Choroid plexus epithelial cell (primary cell): ENCODE measurements around the gene TMEM190.

ENCODE experiments used
- DNase-seq: peaks from one replicate; pipeline ENCODE4 v3.0.0-alpha.2; 2010; ENCODE audit warnings: low read depth
- H3K4me3 ChIP-seq: 2 replicates; pipeline ENCODE4 v1.5.1; 2011; ENCODE audit warnings: low read depth, mild to moderate bottlenecking, control low read depth, low read length, moderate library complexity
- TF ChIP-seq, protein P1 (sequence below): conservative IDR thresholded peaks from 2 replicates; pipeline ENCODE4 v1.5.1; 2011; ENCODE audit warnings: low read depth, mild to moderate bottlenecking, control low read depth, inconsistent platforms, low read length, moderate library complexity

The TMEM190 gene

DNA sequence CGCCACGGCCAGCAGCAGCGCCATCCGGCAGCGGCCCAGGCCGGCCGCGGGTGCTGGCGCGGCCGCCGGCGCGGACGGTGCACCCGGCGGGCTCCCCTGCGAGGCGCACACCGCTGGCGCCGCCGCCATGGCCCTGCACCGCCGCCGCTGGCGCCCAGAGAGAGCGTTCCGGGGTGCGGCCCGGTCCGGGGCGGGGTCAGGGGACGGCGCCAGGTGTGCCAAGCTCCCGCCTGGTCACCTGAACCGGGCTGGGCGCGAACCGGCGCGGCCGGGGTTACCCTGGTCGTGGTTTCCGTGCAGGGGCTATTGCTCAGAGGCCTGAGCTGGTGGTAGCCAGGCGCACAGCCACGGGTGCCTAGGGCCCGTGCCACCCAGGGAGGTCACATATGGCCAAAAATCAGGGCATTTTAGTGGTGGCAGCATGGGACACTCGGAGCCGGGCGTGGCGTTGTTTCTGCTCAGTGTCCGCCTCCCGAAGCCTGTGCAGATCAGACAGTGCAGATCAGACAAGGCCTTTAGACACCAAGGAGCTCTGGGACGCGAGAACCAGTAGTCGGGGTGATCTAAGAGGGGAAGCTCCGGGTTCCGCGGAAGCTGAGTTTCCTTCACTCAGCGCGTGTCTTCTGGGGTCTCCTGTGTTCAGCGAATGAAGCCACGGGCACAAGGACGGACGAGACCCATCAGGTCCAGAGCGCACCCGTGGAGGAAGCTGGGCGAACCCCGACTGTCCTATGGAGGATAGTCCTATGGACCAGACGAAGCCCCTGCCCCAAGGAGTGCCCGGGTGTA is 7.7 kb downstream of the TMEM190 start, which contains the start of gene TMEM238:
Gene TMEM238, minus strand, starts transcription at position 162 of the 789 bp plus-strand sequence. Its CDS starts 33 bp downstream, at position 129.
- TF ChIP-seq, protein P1, sequence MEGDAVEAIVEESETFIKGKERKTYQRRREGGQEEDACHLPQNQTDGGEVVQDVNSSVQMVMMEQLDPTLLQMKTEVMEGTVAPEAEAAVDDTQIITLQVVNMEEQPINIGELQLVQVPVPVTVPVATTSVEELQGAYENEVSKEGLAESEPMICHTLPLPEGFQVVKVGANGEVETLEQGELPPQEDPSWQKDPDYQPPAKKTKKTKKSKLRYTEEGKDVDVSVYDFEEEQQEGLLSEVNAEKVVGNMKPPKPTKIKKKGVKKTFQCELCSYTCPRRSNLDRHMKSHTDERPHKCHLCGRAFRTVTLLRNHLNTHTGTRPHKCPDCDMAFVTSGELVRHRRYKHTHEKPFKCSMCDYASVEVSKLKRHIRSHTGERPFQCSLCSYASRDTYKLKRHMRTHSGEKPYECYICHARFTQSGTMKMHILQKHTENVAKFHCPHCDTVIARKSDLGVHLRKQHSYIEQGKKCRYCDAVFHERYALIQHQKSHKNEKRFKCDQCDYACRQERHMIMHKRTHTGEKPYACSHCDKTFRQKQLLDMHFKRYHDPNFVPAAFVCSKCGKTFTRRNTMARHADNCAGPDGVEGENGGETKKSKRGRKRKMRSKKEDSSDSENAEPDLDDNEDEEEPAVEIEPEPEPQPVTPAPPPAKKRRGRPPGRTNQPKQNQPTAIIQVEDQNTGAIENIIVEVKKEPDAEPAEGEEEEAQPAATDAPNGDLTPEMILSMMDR: no peak
- DNase-seq: no peak
- peak within 1 kb of the TSS; percentile 60 for H3K4me3 ChIP-seq

GRCh38 chr19:55384920-55385723 is 8.5 kb downstream of the TMEM190 start:
- DNase-seq: peak; percentile 98
- H3K4me3 ChIP-seq: peak overlapping the region; percentile 59
- TF ChIP-seq, protein P1: no peak

- TF ChIP-seq, protein P1: no peak
- DNase-seq: peak; percentile 99
- peak within 1 kb of the TSS; percentile 77 for H3K4me3 ChIP-seq
Measured at GRCh38 chr19:55385724-55386492, 9.3 kb downstream of the TMEM190 start, which contains the start of gene RPL28. RPL28 (plus strand) TSS chr19:55385932; CDS start chr19:55386358, 426 bp downstream.

GRCh38 chr19:55386493-55386971 is 9.9 kb downstream of the TMEM190 start:
- no peak for DNase-seq
- TF ChIP-seq, protein P1: no peak
- peak overlapping the region; percentile 77 for H3K4me3 ChIP-seq

DNA sequence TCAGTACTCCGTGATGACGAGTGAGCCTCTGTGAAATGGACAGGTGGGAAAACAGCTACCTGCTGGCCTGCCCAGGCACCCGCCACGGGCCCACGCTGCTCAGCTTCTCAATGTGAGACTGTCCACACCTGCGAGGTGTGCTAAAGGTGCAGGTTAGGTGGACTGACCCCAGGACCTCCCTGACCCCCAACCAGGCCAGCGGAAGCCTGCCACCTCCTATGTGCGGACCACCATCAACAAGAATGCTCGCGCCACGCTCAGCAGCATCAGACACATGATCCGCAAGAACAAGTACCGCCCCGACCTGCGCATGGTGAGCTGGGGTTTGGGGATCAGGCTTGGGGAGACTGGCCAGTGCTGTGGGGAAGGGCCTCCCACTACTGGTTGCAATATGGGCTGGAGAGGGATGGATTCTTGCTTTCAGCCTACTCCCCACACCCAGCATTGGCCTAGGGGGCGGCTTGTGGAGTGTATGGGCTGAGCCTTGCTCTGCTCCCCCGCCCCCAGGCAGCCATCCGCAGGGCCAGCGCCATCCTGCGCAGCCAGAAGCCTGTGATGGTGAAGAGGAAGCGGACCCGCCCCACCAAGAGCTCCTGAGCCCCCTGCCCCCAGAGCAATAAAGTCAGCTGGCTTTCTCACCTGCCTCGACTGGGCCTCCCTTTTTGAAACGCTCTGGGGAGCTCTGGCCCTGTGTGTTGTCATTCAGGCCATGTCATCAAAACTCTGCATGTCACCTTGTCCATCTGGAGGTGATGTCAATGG is 11.3 kb downstream of the TMEM190 start:
- no peak for DNase-seq
- peak overlapping the region; percentile 77 for H3K4me3 ChIP-seq
- TF ChIP-seq, protein P1: no peak
